ENCODE data around the gene MKX. TPM values are rescaled to one million over a fixed set of nuclear protein-coding genes. Genes with fewer than 3 reads are reported as not detected.

Gene MKX
- total RNA-seq: 0.06 and 0.07 TPM in 2 replicates

GRCh38 chr10:27745732-27746396, at the start of gene MKX:
Gene MKX, minus strand, starts transcription at chr10:27745819. Its CDS starts 2,404 bp downstream, at chr10:27743415.
- DNase-seq (ENCODE audit: low read depth): no peak

GRCh38 chr10:27794157-27794556, 48.5 kb upstream of the MKX start:
- H3K4me3 ChIP-seq (ENCODE audit: low read depth, low read length): no peak overlapping the region
- TF ChIP-seq CTCF (conservative IDR thresholded peaks at IDR 0.05; ENCODE audit: low read depth, low read length): peak; percentile 45
- DNase-seq (ENCODE audit: low read depth): no peak

More at GRCh38 chr10:27745732-27746396, at the start of gene MKX:
- TF ChIP-seq CTCF (conservative IDR thresholded peaks at IDR 0.05; ENCODE audit: low read depth, low read length): no peak
- peak within 1 kb of the TSS; percentile 14 for H3K4me3 ChIP-seq (ENCODE audit: low read depth, low read length)

- H3K4me3 ChIP-seq (ENCODE audit: low read depth, low read length): no peak overlapping the region
- DNase-seq (ENCODE audit: low read depth): no peak
- TF ChIP-seq CTCF (conservative IDR thresholded peaks at IDR 0.05; ENCODE audit: low read depth, low read length): no peak
These were observed 46.6 kb upstream of the MKX start for GRCh38 chr10:27792216-27792615.

DNA sequence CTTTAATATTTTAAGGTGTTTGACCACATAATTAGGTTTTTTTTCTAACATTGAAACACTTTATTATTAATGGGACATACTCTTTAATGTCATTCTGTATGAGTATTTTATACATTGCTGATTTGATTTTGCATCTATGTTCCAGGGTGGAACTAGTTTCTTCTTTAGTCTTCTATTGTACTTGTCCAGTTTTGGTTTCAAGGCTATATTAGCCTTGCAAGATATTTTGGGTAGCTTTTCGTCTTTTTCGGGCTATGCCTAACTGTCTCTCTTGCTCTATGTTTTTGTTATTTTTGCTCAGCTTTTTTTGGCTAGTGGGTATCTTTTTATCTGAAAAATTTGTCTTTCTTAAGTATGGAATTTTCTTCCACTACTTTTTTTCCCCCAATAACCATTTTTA, 38.7 kb upstream of the MKX start:
- no peak for TF ChIP-seq CTCF (conservative IDR thresholded peaks at IDR 0.05; ENCODE audit: low read depth, low read length)
- no peak for DNase-seq (ENCODE audit: low read depth)

DNA sequence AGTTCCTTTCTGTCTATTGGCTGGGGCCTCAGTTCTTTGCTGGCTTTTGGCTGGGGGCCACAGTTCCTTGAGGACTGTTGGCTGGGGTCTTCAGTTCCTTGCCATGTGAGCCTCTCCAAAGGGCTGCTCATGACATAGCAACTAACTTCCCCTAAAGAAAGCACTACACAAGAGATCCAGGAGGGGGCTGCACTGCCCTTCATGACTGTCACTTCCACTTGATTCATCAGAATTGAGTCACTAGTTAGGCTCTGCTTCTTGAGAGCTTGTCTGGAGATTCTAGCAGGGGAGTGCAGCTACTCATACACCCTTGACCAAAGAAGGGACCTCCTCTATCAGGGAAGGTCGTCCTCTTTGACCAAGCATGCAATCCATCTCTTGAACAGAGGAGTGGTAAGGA, 38.0 kb upstream of the MKX start:
- no peak overlapping the region for H3K4me3 ChIP-seq (ENCODE audit: low read depth, low read length)
- peak; percentile 70 for TF ChIP-seq CTCF (conservative IDR thresholded peaks at IDR 0.05; ENCODE audit: low read depth, low read length)
- peak; percentile 12 for DNase-seq (ENCODE audit: low read depth)

More for the DNA sequence above, 38.7 kb upstream of the MKX start:
- no peak overlapping the region for H3K4me3 ChIP-seq (ENCODE audit: low read depth, low read length)

DNA sequence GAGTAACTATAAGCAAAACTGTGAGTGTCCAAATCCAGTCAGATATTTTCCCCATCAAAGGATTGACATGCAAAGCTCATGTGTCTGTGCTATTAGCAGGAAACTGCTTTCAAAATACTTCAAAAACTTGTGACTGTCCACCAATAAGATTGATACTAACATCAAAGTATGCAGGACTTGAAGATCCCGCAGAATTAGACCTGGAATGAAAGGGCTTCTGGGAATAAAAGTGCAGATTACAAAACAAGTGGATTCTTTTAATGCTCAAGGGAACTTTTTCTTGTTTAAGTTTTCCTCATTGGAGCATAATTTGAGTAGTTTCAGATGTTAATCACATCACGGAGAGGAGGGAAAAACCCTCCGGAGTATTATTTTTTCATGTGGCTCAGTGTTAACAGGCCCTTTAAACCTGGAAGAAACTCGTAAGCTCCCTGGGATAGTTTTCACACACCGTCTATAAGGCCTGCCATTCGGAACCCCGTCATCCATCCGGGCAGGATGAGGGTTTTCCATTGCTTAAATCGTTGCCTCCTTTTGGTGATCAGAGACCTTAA, 33.9 kb upstream of the MKX start:
- no peak overlapping the region for H3K4me3 ChIP-seq (ENCODE audit: low read depth, low read length)

More for the DNA sequence above, 33.9 kb upstream of the MKX start:
- TF ChIP-seq CTCF (conservative IDR thresholded peaks at IDR 0.05; ENCODE audit: low read depth, low read length): no peak
- no peak for DNase-seq (ENCODE audit: low read depth)

All from epithelial cell of proximal tubule (primary cell).